Fibroblast of skin of back (primary cell): ENCODE data around the gene CA12.

Experiments used
- DNase-seq: peaks from one replicate; pipeline ENCODE4 v3.0.0-alpha.2; 2013

The CA12 gene

DNA sequence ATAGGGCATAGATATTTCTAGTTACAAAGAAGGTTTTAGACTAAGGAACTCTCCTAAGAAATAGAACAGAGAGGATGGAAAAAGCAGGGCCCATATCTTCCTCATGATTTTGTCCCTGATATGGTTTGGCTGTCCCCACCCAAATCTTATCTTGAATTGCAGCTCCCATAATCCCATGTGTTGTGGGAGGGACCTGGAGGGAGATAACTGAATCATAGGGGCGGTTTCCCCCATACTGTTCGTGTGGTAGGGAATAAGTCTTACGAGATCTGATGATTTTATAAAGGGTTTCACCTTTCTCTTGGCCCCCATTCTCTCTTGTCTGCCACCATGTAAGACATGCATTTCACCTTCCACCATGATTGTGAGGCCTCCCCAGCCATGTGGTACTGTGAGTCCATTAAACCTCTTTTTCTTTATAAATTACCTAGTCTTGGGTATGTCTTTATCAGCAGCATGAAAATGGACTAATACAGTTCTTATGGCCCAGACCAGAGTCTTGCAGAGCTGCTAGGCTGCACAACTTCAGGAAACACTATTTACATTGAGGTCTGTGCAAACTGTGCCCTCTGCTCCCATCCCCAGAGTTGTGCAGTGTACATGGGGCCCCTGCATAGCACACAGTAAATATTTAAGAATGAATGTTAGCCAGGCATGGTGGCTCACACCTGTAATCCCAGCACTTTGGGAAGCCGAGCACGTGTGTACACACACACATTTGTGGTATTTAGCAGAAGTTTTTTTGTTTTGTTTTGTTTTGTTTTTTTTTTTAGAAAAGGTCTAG lies 20.3 kb upstream of the CA12 start:
- no peak for DNase-seq

DNA sequence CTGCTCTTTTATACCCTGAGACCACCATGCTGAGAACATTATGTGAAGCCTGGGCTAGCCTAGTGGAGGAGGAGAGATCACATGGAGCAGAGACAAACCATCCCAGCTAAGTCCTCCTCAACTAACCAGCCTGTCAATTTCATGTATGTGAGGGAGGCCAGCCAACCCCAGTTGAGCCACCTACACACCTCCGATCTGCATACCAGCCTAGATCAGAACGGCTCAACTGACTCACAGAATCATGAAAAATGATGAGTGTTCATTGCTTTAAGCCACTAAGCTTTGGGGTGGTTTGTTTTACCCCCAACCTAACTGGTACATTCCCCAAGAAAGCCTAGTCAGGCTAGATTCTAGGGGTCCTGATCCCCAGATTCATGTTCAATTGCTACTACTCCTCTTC lies 19.4 kb upstream of the CA12 start:
- DNase-seq: no peak

DNA sequence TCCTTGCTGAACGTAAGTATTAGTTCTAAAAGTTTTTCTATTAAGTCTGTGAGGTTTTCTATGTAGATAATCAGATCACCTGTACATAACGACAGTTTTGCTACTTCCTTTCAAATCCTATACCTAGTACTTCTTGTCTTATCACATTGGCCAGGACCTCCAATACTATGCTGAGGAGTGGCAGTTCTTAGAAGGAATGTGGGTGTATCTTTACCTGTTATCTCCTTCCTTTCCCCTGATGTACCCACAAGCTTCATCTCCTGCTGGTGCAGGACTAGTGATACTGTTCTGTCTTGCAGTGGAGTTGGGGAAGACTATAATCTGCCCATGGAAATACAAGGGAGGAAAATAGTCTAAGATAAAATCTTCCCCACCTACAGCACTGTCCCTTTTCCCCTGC lies 16.8 kb upstream of the CA12 start:
- DNase-seq: no peak

DNA sequence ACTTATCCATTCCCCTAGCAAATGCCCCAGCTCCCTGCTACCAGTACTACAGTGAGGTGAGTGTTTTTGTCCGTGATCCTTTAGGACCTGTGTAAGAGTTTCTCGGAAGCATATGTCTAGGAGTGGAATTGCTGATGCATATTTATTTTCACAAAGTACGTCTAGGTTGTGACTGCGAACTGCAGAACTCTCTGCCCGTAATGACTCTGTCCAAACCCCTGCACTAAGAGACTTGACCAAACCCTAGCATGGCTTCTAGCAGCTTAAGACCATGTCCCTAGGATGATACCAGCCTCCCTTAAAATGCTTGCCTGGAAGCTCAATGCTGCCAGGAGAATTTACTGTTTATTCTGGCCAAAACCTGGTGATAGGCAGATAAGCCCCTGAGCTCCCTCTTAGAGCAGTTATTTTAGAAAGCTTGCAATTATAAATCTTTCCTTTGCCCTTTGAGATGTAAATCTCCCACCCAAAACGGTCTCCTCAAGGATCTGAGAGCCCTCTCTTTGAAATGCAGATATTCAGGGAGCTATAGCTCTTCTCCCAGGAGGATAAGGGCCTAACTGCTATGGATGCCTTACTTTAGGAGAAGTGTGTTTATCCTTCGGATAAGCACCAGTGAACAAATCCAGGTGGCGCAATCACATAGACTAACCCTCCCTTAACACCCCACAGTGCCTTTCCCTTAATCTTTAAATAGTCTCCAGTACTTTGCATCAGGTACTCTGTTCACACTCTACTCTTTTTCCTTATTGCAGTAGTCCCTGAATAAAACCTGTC lies 14.7 kb upstream of the CA12 start:
- no peak for DNase-seq

DNA sequence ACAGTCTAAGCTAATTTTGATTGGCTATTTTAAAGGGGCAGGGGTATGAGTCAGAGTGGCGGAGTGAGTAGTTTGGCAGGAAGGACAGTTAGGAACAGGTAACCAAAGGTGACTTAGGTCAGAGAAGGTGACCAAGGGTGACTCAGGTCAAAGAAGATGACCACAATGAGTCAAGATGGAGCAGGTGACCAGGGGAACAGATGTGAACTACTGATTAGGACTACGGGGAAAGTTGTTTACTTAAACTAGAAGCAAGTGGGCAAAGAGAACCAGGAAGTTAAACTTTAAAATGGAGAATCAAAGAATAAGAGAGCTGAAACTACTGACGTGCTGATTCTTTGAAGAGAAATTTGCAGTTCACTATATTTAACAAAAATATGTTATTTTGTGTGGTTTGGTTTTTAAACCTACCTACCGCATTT lies 14.1 kb upstream of the CA12 start:
- no peak for DNase-seq

DNA sequence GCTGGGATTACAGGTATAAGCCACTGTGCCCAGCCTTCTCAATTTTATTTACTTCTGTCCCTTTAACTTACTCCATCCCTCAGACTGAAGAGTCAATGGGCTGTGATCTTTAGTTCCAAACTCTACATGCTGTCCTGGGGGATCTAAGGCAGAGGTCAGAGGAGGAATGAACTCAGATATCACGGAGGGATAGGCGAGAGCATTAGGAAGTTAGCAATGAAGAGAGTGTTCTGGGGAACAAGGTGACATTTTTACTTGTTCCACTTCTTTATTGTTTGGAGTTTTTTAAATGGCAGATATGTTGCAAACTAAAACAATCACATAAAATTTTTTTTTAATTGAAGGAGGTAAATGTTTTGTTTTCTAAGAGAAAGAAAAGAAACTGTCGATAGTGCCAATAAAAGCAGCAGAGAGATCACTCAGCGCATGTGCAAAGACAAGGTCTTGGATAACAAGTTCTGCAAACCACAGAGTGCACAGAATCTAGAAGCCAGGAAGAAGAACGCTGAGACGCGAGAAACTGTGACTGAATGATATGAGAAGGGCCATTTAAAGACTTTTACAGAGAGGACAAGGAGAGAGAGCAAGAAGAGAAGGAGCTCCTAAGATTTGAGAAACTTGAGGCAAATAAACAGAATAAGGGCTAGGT lies 10.8 kb upstream of the CA12 start:
- DNase-seq: no peak

DNA sequence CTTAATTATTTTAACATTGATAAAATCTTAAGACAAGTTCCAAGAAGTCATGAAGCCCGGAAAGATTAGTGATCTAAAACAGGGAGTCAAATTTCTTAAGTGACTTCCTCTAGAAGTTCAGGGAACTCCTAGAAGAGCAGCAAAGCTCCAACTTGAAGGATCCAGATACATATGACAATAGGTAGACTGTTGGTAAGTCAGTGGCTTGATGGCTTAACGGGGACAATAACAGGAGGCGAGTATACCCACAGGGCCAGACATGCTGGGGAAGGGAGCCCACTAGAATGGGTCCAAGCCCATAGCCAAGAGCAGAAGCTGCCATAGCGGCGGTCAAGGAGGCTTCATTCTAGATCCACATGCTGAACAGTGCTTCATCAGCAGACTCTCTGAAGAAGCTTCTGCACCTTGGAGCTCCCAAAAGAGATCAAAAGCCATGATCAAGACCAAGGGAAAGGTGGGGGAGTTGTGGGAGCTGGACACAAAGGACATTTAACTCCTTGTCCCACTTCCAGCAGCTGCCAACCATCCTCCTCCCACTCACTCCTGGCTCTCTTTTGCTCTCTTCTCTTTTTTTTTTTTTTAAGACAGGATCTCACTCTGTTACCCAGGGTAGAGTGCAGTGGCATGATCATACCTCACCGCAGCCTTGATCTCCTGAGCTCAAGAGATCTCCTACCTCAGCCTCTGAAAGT lies 10.2 kb upstream of the CA12 start:
- no peak for DNase-seq

DNA sequence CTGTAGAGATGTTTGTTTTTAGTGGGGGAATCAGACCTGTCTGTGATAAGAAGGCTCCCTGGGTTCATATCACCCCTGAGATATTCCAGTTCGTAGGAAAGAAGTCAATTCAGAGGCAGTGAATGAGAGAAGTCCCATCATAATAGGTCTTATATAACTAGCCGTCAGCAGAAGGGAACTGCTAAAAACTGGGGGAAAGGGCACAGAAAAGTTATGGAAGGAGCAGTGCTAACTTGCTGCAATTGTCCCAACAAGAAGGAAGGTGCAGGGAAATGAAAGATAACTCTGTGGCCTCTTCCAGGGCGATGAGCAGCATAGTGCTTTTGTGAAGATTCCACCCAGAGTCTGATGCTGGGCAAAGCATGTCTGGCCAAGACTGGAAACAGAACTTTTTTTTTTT lies 9.0 kb upstream of the CA12 start:
- no peak for DNase-seq

DNA sequence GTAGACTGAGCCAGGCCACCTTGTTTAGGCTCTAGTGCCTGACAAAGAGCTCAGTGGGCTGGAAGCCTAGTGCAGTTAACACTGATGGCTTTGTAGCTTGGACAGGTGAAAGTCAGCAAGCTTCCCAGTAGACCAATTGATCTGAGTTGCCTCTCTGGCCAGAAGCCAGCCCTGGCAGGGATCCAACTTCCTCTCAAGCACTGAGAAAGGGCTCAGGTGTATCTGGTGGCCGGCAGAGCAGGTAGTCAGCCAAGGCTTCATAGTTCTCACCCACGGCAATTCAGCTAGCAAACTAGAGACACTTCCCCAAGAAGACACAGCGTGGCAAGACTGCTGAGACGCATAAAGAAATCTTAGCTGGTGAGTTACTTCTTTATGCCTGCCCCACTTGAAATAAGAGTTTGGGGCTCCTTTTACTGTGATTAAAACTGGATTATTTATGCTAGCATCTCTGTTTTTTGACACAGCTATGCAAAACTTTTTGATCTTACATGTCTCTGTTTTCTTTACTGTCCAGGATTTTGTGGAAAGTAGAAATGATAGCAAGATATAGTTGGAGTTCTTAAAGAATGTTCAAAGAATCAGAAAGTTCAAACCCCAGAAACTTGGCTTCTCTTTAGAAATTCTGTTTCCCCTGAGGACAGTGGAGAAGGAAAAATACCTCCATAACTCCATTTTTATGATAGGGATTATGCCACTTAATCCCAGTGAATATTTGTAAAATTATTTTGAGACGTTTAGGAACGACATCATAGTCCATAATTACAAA lies 8.4 kb upstream of the CA12 start:
- DNase-seq: no peak

DNA sequence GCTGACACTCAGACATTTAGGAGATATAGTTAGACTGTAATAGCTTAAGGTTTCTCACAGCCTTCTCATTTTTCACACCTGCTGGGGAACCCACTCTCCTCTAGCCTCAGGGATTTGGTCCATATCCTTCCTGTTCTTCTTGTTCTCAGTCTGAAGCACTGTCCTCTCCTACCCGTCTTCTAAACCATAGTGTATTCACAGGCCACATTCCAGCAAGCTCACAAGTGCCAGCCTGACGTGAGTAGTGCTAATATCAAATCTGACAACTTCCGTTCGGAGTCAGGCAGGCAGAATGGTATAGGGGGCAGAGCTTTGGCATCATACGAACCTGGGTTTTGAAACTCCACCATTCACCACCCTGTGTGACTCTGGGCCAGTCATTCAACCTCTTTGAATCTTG lies 6.9 kb upstream of the CA12 start:
- DNase-seq: no peak

DNA sequence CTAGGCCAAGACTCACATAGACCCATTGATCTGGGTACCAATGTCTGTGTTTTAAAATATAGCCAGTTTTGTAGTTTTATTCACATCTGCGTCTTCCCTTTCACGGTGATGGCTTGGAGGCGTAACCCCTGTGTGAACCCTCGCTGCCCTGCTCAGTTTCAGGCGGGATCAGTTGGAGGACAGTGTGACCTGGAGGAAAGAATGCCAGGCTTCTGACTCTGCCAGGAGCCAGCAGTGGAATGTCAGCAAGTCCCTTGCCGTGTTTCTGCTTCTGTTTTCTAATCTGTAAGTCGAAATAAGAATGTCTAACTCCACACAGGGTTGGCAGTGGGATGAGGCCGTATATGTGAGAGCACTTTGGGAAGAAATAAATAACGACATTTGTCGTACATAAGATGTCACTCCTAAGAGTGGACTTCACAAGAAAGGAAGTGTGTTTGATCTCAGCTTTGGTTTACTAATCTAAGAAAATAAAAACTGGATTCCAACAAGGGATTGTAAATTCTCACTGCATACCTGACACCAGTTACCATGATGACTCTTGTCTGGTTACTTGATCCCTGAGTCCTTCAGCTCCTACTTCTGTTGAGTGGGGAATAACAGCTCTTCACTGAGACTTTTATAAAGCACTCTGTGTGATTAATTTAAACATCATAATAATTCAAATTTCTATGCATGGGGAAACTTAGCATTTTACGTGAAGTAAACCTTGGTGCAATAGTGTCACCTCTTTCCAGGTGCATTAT lies 6.3 kb upstream of the CA12 start:
- DNase-seq: no peak

DNA sequence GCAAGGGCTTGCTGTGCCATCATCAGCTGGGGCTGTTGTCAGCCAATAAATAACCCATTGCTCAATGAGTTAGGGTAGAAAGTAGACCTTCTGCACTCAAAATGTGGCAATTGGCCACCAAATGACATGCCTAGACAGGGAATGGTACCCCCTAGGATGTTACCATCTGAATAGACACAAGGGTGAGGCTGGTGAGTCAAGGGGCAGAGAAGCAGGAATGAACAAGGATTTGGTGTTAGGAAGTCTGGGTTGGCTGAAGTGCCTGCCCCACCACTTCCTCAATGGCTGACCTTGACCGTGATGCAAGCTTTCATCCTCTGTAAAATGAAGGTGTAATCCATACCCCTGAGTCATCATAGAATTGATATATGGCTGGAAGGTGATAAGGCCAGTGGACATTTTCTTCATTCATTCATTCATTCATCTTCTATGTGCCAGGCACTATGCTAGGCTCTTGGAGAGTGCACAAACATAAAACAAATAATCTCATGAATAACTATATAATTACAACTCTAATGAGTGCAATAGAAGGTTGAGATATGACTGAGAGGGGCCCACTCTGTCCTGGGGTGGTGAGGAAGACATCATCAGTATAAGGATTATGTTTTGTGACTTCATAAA lies 4.4 kb upstream of the CA12 start:
- DNase-seq: no peak

DNA sequence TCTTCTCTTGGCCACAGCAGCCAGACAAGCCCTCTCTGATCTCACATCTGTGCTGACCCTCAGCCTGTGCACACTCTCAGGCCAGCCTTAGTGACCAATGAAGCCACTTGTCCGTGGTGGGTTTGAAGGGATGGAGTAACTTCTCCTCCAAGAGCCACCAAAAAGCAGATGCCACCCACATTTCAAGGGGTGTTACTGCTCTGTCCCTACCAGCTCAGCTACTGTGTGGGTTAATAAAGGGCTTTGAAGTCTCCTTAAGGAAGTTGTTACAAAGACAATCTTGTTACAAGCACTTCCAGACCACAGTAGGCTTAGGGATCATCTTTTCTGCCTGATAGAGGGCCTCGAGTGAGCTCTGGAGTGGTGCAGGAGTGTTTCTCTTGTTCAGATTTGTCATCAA lies 3.3 kb upstream of the CA12 start:
- DNase-seq: no peak

DNA sequence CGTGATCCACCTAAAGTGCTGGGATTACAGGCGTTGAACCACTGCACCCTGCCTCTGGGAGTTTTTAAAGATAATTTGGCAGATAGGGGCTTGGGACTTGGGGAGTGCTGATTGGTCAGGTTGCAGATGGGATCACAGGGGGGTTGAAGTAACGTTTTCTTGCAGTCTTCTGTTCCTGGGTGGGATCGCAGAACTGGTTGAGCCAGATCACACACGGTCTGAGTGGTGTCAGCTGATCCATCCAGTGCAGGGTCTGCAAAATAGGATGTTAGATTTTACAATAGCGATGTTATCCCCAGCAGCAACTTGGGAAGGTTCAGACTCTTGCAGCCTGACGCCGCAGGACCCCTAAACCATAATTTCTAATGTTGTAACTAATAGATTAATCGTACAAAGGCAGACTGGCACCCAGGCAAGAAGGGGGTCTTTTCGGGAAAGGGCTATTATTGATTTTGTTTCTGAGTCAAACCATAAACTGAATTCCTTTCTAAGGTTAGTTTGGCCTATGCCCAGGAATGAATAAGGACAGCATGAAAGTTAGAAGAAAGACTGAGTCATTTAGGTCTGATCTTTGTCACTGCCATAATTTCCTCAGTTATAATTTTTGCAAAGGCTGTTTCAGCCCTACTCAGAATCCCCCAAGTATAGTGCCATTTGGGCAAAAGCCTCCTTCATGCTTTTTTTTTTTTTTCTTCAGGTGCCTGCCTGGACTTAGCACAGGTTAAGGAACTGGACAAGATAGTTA lies 1.5 kb upstream of the CA12 start:
- peak; percentile 61 for DNase-seq

DNA sequence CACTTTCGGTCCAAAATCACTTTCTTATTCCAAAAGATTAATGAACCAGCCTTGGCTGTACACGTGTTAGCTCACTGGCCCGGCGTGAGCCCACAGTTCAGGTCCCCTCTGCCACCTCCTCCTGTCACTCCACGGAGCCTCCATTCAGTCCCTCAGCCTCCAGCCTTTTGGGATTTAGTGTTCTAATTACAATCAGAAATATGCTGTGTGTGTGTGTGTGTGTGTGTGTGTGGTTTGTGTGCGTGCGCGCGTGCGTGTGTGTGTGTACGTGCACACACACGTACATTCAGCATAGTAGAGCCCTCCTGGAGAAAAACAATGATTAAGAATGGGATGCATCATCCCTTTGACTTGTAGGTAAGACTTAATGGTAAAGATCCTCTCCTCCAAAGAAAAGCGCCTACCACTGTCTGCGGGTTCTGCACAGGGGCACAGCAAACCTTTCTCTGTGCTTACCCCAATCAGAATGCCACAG lies 801 bp downstream of the CA12 start:
- no peak for DNase-seq

DNA sequence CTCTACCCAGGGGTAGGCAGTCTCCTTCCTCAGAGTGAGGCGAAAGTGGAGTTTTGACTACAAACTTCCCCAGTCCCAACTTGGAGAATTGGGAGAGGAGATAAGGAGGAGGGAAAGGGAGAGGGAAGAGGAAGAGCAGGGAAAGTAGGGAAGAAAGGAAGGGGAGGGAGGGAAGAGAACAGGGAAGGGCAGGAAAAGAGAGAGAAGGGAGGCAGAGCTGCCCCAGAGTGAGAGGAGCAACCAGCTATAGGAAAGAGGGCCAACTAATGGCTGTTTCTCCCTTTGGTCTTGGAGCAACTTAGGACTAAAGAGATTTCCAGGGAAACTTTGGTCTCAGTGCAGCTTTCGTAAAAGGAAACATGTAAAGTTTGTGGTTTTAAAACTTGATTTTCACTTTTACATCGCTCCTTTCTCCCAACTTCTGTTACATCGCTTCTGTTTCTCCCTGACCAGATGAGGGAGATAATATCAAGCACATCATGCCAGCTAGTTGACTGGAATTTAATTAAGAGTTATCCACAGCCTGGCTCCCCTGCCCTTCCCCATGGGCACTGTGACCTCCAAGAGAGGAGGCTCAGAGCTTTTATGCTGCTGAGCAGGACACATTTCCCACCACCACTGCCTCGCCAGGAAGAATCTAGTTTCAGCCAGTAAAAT lies 1.4 kb downstream of the CA12 start:
- no peak for DNase-seq

DNA sequence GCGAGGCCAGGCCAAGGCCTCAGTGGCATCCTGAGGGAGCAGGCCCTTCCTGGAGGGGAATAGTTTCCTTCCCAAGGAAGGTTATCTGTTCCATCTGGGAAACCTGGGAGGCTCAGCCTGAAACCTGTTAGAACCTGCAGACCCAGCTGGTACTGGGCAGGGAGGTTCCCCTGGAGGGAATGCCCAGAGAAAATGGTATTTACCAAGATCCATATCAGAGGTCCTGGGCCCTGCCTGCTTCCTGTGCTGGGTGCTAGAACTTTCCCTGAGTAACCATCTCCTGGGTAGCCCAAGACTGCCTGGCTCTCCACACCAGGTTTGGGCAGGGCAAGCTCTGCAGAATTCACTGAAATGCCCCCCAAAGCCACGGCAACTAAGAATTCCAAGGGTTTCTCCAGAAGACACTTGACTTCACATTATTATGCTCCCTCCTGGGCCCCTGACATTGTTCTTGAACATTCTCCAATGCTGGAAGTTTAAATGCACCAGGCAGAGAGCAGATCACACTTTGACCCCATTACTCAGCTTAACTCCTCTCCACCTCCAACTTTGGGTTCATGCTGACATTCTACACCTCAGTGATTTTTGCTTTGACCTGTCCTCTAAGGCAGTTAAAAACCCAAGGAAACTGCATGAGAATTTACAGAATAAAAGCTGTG lies 2.0 kb downstream of the CA12 start:
- DNase-seq: no peak

DNA sequence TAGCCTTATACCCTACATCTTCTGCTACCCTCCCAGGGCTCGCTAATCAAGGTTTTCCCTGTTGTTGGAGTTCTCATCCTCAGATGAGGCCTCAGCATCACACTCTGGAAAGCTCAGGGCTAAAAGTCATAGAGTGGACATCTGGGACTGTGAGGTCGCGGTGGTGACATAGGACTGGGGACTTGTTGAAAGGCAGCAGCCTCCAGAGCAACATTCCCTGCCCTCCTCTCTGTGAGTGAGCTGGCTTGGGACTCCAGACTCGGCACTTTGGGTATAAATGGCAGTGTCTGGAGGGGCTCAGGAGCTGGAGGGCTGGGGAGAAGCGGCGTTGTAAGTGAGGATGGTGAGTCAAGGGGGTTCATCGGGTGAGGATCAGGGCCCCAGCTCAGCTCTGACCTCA lies 2.7 kb downstream of the CA12 start:
- no peak for DNase-seq
